K562 (cell line): Measurements from ENCODE around the gene PAX5. TPM values are rescaled to one million over a fixed set of nuclear protein-coding genes. Genes with fewer than 3 reads are reported as not detected.

ENCODE experiments used
- ATAC-seq: fragments of 200-7000 bp; cut with Tn5 transposase; 3 replicates; pipeline ENCODE4 v1.9.1; 2020; ENCODE audit warnings: moderate library complexity
- BruUV-seq: library from RNA; stranded (reverse); fragments of 400-500 nt; replicated peaks from 2 replicates; lab custom pipeline; 2021; lab: Mats Ljungman, UMichigan
- CTCF ChIA-PET: fragments of 300-600 bp; formaldehyde crosslinking; extraction: SDS; loops from one replicate; lab custom pipeline; 2021; ENCODE audit warnings: low intra/inter-chr PET ratio; lab: Yijun Ruan, JAX
- POLR2A ChIA-PET: fragments of 300-600, 350-650 bp; sonication (Branson Sonifier 250); formaldehyde crosslinking; extraction: SDS; loops from one replicate; lab custom pipeline; 2021; ENCODE audit warnings: antibody characterized with exemption, inconsistent platforms; lab: Yijun Ruan, JAX
- DNase-seq, 4 experiments: peaks; one replicate each; pipeline versions ENCODE4 v3.0.0 to v3.0.0-alpha.2; 2011 to 2018; ENCODE audit warnings: low spot score in 3 of 4, mixed read lengths in 3 of 4; ENCODE audit errors: extremely low read depth in 1 of 4
- FAIRE-seq: peaks from 2 replicates; lab custom pipeline; 2011; peaks lifted over from hg19 to GRCh38; lab: Jason Lieb, UNC
- H2AFZ ChIP-seq: 2 replicates; pipeline ENCODE4 v1.6.0; 2011; ENCODE audit warnings: low read depth, low read length, control low read depth, inconsistent platforms
- H3K27ac ChIP-seq: fragments of 200-600 bp; 3 replicates; pipeline ENCODE4 v1.8.0; 2011; ENCODE audit warnings: low read depth, mild to moderate bottlenecking, control low read depth, inconsistent platforms, low read length, moderate library complexity, mixed read lengths; ENCODE audit errors: extremely low read depth
- H3K27me3 ChIP-seq, 2 experiments: fragments of 300-600 bp in 1 of 2; 2 replicates in 1 of 2; 3 replicates in 1 of 2; pipeline versions ENCODE4 v1.6.0 to v1.8.0; 2011; ENCODE audit warnings: inconsistent platforms in 2 of 2, low read length in 2 of 2, mild to moderate bottlenecking in 1 of 2, mixed read lengths in 1 of 2, moderate library complexity in 1 of 2; ENCODE audit not compliant: control insufficient read depth in 2 of 2, insufficient read depth in 2 of 2
- H3K36me3 ChIP-seq: fragments of 300-600 bp; 3 replicates; pipeline ENCODE4 v1.8.0; 2011; ENCODE audit warnings: mild to moderate bottlenecking, low read length, inconsistent platforms; ENCODE audit not compliant: control insufficient read depth, insufficient read depth
- H3K4me1 ChIP-seq, 2 experiments: fragments of 200-600 bp in 1 of 2; replicated peaks in 1 of 2; 2 replicates in 1 of 2; 3 replicates in 1 of 2; pipeline versions ENCODE4 v1.5.1 to v1.8.0; 2011; ENCODE audit warnings: inconsistent platforms in 2 of 2, low read length in 2 of 2, mild to moderate bottlenecking in 1 of 2, mixed read lengths in 1 of 2, moderate library complexity in 1 of 2; ENCODE audit not compliant: control insufficient read depth in 2 of 2, insufficient read depth in 2 of 2
- H3K4me2 ChIP-seq: 2 replicates; pipeline ENCODE4 v1.6.1; 2011; ENCODE audit warnings: low read length, control low read depth, inconsistent platforms, mixed read lengths; ENCODE audit not compliant: insufficient read depth
- H3K4me3 ChIP-seq: fragments of 200-600 bp; sonication (generic), shearing (Covaris generic); 2 replicates; pipeline ENCODE4 v1.5.1; 2016; ENCODE audit warnings: control low read depth, inconsistent platforms
- H3K79me2 ChIP-seq: fragments of 200-600 bp; 3 replicates; pipeline ENCODE4 v1.8.0; 2011; ENCODE audit warnings: low read length, inconsistent platforms; ENCODE audit not compliant: control insufficient read depth, insufficient read depth
- H3K9ac ChIP-seq, 2 experiments: 2 replicates each; pipeline versions ENCODE4 v1.6.0 to v1.6.1; 2011; ENCODE audit warnings: low read depth in 2 of 2, low read length in 2 of 2, control low read depth in 1 of 2, inconsistent platforms in 1 of 2, mild to moderate bottlenecking in 1 of 2, mixed read lengths in 1 of 2; ENCODE audit not compliant: insufficient read depth in 1 of 2
- H3K9me1 ChIP-seq: one replicate; pipeline ENCODE4 v1.6.0; 2011; ENCODE audit warnings: inconsistent platforms, mild to moderate bottlenecking, low read length, moderate library complexity; ENCODE audit not compliant: control insufficient read depth, insufficient read depth
- H3K9me3 ChIP-seq: replicated peaks from 2 replicates; pipeline ENCODE4 v1.5.1; 2011; ENCODE audit warnings: low read depth, low read length, inconsistent platforms; ENCODE audit not compliant: control insufficient read depth, insufficient read depth
- H4K20me1 ChIP-seq: replicated peaks from 2 replicates; pipeline ENCODE4 v1.6.1; 2011; ENCODE audit warnings: low read length, inconsistent platforms, mixed read lengths; ENCODE audit not compliant: control insufficient read depth, insufficient read depth
- BMI1 ChIP-seq: fragments of 150-350 bp; IDR thresholded peaks from 2 replicates; pipeline ENCODE4 v1.6.1; 2014; ENCODE audit warnings: low read length
- CAMTA2 ChIP-seq: fragments of 250-450 bp; sonication (Bioruptor Pico); conservative IDR thresholded peaks from 2 replicates; pipeline ENCODE4 v1.5.1; 2022
- CBFA2T2 ChIP-seq: fragments of 450-650 bp; conservative IDR thresholded peaks from 2 replicates; pipeline ENCODE4 v1.6.1; 2017; ENCODE audit warnings: mild to moderate bottlenecking
- CREB5 ChIP-seq: fragments of 250-450 bp; sonication (Bioruptor Pico); IDR thresholded peaks from 2 replicates; pipeline ENCODE4 v1.5.0; 2020; ENCODE audit warnings: mild to moderate bottlenecking
- ESRRA ChIP-seq: fragments of 450-650 bp; IDR thresholded peaks from 2 replicates; pipeline ENCODE4 v1.6.1; 2014; ENCODE audit warnings: low read depth, mild to moderate bottlenecking, moderate library complexity, borderline replicate concordance
- EWSR1 ChIP-seq: fragments of 450-650 bp; IDR thresholded peaks from 2 replicates; pipeline ENCODE4 v1.6.1; 2018; ENCODE audit warnings: borderline replicate concordance, mild to moderate bottlenecking, low read depth, moderate library complexity; ENCODE audit not compliant: partially characterized antibody
- HNRNPUL1 ChIP-seq: fragments of 200-400 bp; formaldehyde crosslinking; IDR thresholded peaks from 2 replicates; pipeline ENCODE4 v1.6.1; 2017; ENCODE audit warnings: low read length
- KAT8 ChIP-seq: fragments of 450-650 bp; IDR thresholded peaks from 2 replicates; pipeline ENCODE4 v1.6.1; 2016; ENCODE audit warnings: low read depth, mild to moderate bottlenecking
- KLF10 ChIP-seq: fragments of 250-450 bp; sonication (Bioruptor Pico); IDR thresholded peaks from 2 replicates; pipeline ENCODE4 v1.6.1; 2021; ENCODE audit warnings: matching md5 sums
- LCOR ChIP-seq: sonication (generic); formaldehyde crosslinking; IDR thresholded peaks from 2 replicates; pipeline ENCODE4 v1.8.0; 2022; ENCODE audit warnings: mild to moderate bottlenecking, missing genetic modification reagents
- MAZ ChIP-seq, 2 experiments: fragments of 450-650 bp in 1 of 2; sonication (generic) in 1 of 2; formaldehyde crosslinking; IDR thresholded peaks in 1 of 2; conservative IDR thresholded peaks in 1 of 2; 2 replicates each; pipeline versions ENCODE4 v1.4.0 to v1.5.0; 2020; ENCODE audit warnings: mild to moderate bottlenecking in 1 of 2, missing genetic modification reagents in 1 of 2
- MEF2A ChIP-seq: IDR thresholded peaks from 2 replicates; pipeline ENCODE4 v1.6.1; 2011; ENCODE audit warnings: low read depth, mild to moderate bottlenecking, low read length, moderate library complexity; ENCODE audit not compliant: control insufficient read depth
- NEUROD1 ChIP-seq: fragments of 150-350 bp; IDR thresholded peaks from 2 replicates; pipeline ENCODE4 v1.6.1; 2014; ENCODE audit warnings: borderline replicate concordance, low read length, low read depth; ENCODE audit not compliant: partially characterized antibody
- NFATC3 ChIP-seq: fragments of 450-650 bp; IDR thresholded peaks from 2 replicates; pipeline ENCODE4 v1.6.1; 2017; ENCODE audit warnings: mild to moderate bottlenecking
- NR2C2 ChIP-seq, 2 experiments: fragments of 200-800 bp in 1 of 2; sonication (Bioruptor generic) in 1 of 2; sonication (generic) in 1 of 2; formaldehyde crosslinking in 1 of 2; IDR thresholded peaks; 2 replicates each; pipeline versions ENCODE4 v1.6.1 to v1.8.0; 2016 to 2022; ENCODE audit warnings: mild to moderate bottlenecking in 1 of 2, missing compliant biosample characterization in 1 of 2, missing genetic modification characterization in 1 of 2, missing genetic modification reagents in 1 of 2
- SMARCA4 ChIP-seq: fragments of 450-650 bp; IDR thresholded peaks from 2 replicates; pipeline ENCODE4 v1.6.1; 2016
- TSC22D4 ChIP-seq: fragments of 450-650 bp; IDR thresholded peaks from 2 replicates; pipeline ENCODE4 v1.6.1; 2016; ENCODE audit warnings: missing genetic modification characterization, missing biosample characterization, control low read depth
- ZBTB5 ChIP-seq: fragments of 450-650 bp; IDR thresholded peaks from 2 replicates; pipeline ENCODE4 v1.6.1; 2017; ENCODE audit warnings: antibody characterized with exemption
- ZNF57 ChIP-seq: fragments of 450-650 bp; formaldehyde crosslinking; IDR thresholded peaks from 2 replicates; pipeline ENCODE4 v1.4.0; 2020; ENCODE audit warnings: mild to moderate bottlenecking, moderate library complexity
- WGBS: fragments of 100-300 bp; shearing (Covaris generic); methylation state at CpG from one replicate; pipeline ENCODE4 v1.1.6; 2016; ENCODE audit warnings: low coverage, mixed read lengths; ENCODE audit not compliant: insufficient coverage; ENCODE audit errors: missing lambda C conversion rate; 5-methylcytosine and 5-hydroxymethylcytosine counted together
- in situ Hi-C: fragments of 300-500 bp; cut with MboI; formaldehyde crosslinking; loops from 4 replicates; pipeline ENCODE4 v1.15.0; 2018; ENCODE audit warnings: inconsistent platforms, mixed read lengths
- intact Hi-C: fragments of 100-400 bp; cut with micrococcal nuclease; formaldehyde crosslinking; loops from 2 replicates; pipeline ENCODE4 v1.14.2; 2022
- polyA plus RNA-seq, 8 experiments: library from polyadenylated mRNA; depleted of rRNA in 4 of 8; stranded (reverse) in 5 of 8; unstranded in 3 of 8; fragments of >200 nt; fragmentation: Nextera tagmentation in 2 of 8; fragmentation: Illumina TruSeq in 1 of 8; extraction: Ambion mirVana in 2 of 8; extraction: Trizol in 1 of 8; gene quantifications; 2 replicates each; pipeline versions ENCODE4 v1.2.1 to v1.2.3, GENCODE V29; 2011 to 2014; ENCODE audit warnings: inconsistent platforms in 1 of 8, missing spikeins in 1 of 8
- total RNA-seq, 7 experiments: library from RNA; depleted of rRNA in 6 of 7; stranded (reverse); fragments of >200 nt in 6 of 7; fragmentation: Illumina TruSeq in 2 of 7; extraction: Trizol in 2 of 7; gene quantifications; 2 replicates each; pipeline versions ENCODE4 v1.2.1 to v1.2.3, GENCODE V29; 2011 to 2021; ENCODE audit warnings: low replicate concordance in 1 of 7

The PAX5 gene
- total and polyA plus RNA-seq, 9 of the 15 experiments (the other 6 are each of a cell fraction or from before 2014, with no cell fraction given): 0.03 to 0.09 TPM; not detected in 7

DNA sequence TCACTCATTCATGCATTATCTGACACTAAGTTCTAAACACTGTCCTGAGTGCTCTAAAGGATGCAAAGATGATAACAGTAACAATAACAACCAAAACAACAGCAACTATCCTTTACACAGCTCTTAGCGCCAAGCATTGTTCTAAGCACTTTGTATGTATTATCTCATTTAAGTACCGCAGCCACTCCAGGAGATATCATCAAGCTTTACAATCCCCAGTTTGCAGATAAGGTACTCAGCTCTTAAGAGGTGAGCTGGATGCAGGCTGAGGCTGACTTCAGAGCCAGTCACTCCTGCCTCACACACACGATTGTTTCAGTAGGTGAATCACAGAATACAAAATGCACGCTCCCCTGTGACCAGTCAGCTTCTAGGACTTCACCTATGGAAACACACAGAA, 141.8 kb downstream of the PAX5 start (continued):
- TF ChIP-seq HNRNPUL1 (no peak), EWSR1 (no peak), TSC22D4 (tag) (no peak), NR2C2 (CRISPR knock-in tag; IDR thresholded peaks at IDR 0.05) (no peak), NR2C2 (tag; IDR thresholded peaks at IDR 0.05) (no peak), ZNF57 (no peak), NFATC3 (no peak), CBFA2T2 (no peak), KLF10 (CRISPR knock-in tag) (no peak)
- TF ChIP-seq, all 486 proteins: peak for 0

DNA sequence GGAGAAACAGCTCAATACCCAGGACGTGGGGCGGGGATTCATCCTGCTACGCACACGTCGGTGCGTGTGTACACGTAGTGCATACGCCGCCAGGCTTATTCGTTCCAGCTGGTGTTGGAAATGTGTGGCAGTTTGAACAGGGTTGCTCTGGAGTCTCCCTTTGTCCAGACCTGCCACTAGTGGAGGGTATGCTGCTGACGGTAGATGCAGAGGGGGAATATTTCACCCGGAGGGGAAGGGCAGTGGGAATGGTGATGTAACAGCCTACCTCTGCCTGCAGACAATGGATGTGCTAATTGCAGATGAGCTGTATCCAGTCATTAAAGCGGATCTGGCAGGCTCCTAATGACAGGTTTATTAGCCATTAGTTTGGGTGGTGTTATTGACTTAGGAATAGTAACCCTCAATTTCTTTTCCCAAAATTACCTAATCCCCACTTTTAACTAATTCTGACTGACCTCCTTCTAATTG, 142.7 kb downstream of the PAX5 start:
- Histone ChIP-seq H3K4me2 (no peak overlapping the region), H4K20me1 (peaks cover under 1% of the 10 kb centered on the region; the same call in 1 of the 2 replicates), H3K36me3 (no peaks in the 10 kb centered on the region), H2AFZ (no peak overlapping the region), H3K9ac (no peak overlapping the region), H3K4me3 (no peak overlapping the region), H3K9me1 (no peaks in the 10 kb centered on the region), H3K27ac (no peak overlapping the region), H3K9me3 (no peaks in the 10 kb centered on the region), H3K27me3 (peaks cover 7 to 51% of the 10 kb centered on the region in 2 experiments), H3K79me2 (no peaks in the 10 kb centered on the region), H3K4me1 (no peaks in the 10 kb centered on the region)
- FAIRE-seq (no peak), ATAC-seq (no peak), DNase-seq (no peak)
- intact Hi-C loops (no loop called here), in situ Hi-C loops (no loop called here)
- CTCF ChIA-PET: no interaction called here
- TF ChIP-seq CREB5 (no peak), CAMTA2 (CRISPR knock-in tag) (no peak), MAZ (CRISPR knock-in tag; conservative IDR thresholded peaks at IDR 0.05 in 1 of 2, IDR thresholded peaks at IDR 0.05 in 1 of 2) (no peak), SMARCA4 (no peak), MEF2A (no peak), ZBTB5 (no peak), NEUROD1 (no peak), KAT8 (no peak), ESRRA (no peak), LCOR (no peak), BMI1 (no peak)
- 0% methylated on average over 10 of the region's 13 CpGs for WGBS
- POLR2A ChIA-PET: no interaction called here
- BruUV-seq: no TSS peak
